Fibroblast of skin of abdomen (primary cell): ENCODE measurements around the gene RFX4.

Experiments
- DNase-seq: peaks from one replicate; pipeline ENCODE4 v3.0.0-alpha.2; 2013

The RFX4 gene

GRCh38 chr12:106733660-106734059, 150.9 kb downstream of the RFX4 start:
- DNase-seq = no peak

- DNase-seq = no peak
These were observed 153.5 kb downstream of the RFX4 start for GRCh38 chr12:106736051-106736957.

DNA sequence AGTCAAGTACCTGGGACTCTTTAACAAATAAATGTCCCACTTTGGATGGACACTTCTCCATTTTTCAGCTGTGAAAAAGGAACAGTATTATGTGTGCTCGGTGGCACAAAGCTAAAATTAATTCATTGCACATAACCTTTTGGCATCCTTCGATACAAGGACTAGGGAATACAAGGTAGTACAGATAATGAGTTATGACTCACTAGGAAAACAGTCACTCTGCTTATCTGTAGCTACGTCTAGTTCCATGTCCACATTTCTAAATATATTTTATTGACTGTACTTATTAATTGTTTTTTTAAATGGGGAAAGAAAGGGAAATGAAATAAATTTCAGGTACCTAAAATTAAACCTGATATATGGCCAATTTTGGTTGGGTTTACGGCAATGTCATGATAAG, 156.5 kb downstream of the RFX4 start:
- DNase-seq = no peak

- no peak for DNase-seq
These were observed 157.2 kb downstream of the RFX4 start for GRCh38 chr12:106739815-106740530.

GRCh38 chr12:106740818-106741217, 158.0 kb downstream of the RFX4 start:
- DNase-seq = no peak

GRCh38 chr12:106741247-106741646, 158.4 kb downstream of the RFX4 start:
- no peak for DNase-seq

GRCh38 chr12:106743270-106743988, 160.6 kb downstream of the RFX4 start:
- no peak for DNase-seq

GRCh38 chr12:106744600-106744999, 161.8 kb downstream of the RFX4 start:
- DNase-seq = no peak

GRCh38 chr12:106745181-106745745, 162.5 kb downstream of the RFX4 start:
- no peak for DNase-seq

GRCh38 chr12:106747973-106748436, 165.2 kb downstream of the RFX4 start:
- DNase-seq = no peak

DNA sequence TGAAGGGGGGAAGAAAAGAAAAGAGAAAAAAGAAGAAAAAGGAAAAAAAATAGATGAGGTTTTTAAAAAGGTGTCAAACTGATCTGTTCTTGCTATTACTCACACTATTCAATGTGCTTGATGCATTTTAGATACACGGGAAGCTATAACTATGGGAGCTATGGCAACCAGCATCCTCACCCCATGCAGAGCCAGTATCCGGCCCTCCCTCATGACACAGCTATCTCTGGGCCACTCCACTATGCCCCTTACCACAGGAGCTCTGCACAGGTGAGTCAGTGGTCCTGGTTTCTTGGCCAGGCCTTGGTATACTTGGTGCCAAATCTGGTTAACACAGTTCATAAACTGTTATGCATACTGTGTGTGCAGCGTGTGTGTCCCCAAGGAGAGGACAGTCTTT, 167.7 kb downstream of the RFX4 start:
- DNase-seq = no peak

GRCh38 chr12:106753526-106753925, 170.7 kb downstream of the RFX4 start:
- DNase-seq = no peak

- no peak for DNase-seq
These were observed 171.5 kb downstream of the RFX4 start for GRCh38 chr12:106754331-106754730.

DNA sequence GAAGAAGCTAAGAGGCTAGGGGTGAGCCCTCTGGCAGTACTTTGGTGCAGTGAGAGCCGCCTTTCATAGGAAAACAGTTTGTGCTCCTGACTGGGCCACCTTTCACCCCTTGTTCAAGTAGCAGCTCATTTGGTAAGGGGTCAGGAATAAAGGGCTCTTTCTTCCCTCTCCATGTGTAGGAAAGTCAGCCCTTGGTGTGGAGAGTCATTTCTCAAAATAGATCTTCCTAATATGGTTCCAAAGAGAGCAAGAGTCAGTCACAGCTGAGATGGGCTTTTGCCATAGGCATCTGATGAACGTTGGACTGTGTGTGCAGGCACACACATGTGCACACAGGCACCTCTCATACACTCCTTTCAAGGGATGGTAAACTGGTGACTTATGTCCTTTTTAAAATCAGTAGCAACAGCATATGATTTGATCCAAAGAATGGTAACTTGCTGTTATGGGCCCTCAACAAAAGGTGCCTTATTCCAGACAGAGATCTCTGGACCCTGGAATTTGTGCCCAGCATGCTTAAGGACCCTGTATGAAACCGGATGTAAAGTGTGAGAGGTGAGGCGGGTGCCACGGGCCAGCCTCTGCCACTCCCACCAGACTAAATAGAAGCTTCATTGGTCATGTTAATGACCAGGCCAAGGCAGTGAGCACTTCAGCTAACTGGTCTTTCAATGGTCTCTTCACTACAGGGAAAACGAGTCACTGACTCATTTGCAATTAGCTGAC, 175.0 kb downstream of the RFX4 start:
- no peak for DNase-seq

- DNase-seq = no peak
These were observed 175.7 kb downstream of the RFX4 start for GRCh38 chr12:106758349-106759110.

GRCh38 chr12:106759526-106760183, 176.9 kb downstream of the RFX4 start:
- no peak for DNase-seq

- no peak for DNase-seq
These were observed 177.4 kb downstream of the RFX4 start for GRCh38 chr12:106760184-106760531.

DNA sequence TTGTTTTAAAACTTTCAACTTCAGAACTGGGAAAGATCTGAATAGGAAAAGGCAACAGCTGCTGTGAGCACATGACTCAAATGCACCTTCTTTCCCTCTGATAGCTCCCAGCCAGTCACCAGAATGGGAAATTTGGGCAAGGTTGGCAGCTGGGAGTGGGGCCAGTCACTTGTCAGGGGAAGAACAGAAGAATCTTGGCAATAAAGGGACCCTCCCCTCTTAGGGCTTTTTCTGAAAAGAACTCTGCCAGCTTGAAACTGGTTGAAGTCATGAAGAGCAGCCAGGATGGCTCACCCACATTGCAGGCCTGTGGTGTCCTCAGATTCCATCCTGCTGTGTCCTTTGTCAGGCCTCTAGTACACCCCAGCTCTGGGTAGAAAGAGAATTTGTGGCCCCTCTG, 181.4 kb downstream of the RFX4 start:
- DNase-seq = no peak

DNA sequence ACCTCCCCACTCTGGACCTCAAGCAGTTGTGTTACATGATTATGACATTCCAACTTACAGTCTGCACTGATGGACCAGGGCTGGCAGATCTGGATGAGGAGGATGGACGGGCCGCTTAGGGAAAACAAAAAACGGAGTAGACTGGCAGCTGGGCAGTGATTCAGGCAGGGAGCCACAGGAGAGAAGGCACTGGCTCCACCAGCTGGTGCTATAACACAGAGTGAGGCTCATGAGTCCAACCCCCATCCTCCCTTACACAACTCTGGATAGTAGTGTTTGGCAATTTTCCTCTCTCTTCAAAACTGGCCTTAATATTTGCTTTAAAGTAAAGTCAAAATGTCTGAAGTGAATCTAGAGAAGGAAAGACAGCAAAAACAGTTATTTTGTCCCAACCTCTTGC, 181.9 kb downstream of the RFX4 start:
- no peak for DNase-seq

DNA sequence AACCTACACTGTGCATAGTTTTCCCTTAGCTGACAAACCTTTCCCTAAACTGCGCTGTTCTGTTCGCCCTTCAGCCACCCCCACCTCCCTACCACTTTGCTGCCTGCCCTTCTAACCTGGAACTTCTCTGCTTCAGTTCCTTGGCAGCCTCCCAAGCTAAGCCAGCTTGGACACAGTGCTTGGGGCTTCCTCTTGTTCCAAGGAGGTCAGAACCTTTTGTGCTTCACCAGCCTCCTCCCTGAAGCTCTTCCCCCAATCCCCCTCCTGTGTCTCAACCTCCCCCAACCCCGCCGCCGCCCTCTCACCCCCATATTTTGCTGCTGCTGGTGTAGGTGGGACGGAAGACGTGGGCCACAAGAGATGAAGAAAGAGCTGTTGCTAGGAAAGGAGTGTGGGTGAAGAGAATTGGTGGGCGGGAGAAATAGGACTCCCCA, 183.6 kb downstream of the RFX4 start:
- DNase-seq = no peak

- DNase-seq = no peak
These were observed 184.4 kb downstream of the RFX4 start for GRCh38 chr12:106767206-106767605.
